ENCODE measurements around the gene BICRA. TPM values are rescaled to one million over a fixed set of nuclear protein-coding genes. Genes with fewer than 3 reads are reported as not detected.

BICRA gene
- total RNA-seq, 1 experiment from 2014 or later, result 23.1 TPM

- no peak for DNase-seq (ENCODE audit: low spot score)
- no peak overlapping the region for H3K27ac ChIP-seq (ENCODE audit: low read depth, low read length, poor library complexity, severe bottlenecking)
- H3K36me3 ChIP-seq (ENCODE audit: insufficient read depth, low read length, poor library complexity, severe bottlenecking), result peaks cover 7% of the 10 kb centered on the region
- no peaks in the 10 kb centered on the region for H3K27me3 ChIP-seq (replicated peaks; ENCODE audit: insufficient read depth, low read depth, low read length, poor library complexity)
- POLR2A ChIA-PET (ENCODE audit: low non-redundant PET), result no interaction called here
- H3K9me3 ChIP-seq (ENCODE audit: low read depth, low read length, poor library complexity, severe bottlenecking), result no peaks in the 10 kb centered on the region
- intact Hi-C loops (cut with micrococcal nuclease; ENCODE audit: unreplicated experiment), result no loop called here
- TF ChIP-seq EZH2 (IDR thresholded peaks at IDR 0.05; ENCODE audit: borderline replicate concordance, low read depth, low read length, poor library complexity, severe bottlenecking) (no peak), CTCF (conservative IDR thresholded peaks at IDR 0.05; ENCODE audit: low read depth, low read length) (no peak)
- no peaks in the 10 kb centered on the region for H3K4me1 ChIP-seq (ENCODE audit: insufficient read depth, low read length, poor library complexity, severe bottlenecking)
- no TSS peak for BruUV-seq (replicated peaks)
- CTCF ChIA-PET, result no interaction called here
- no peak overlapping the region for H3K4me3 ChIP-seq (ENCODE audit: low read depth, low read length, poor library complexity, severe bottlenecking)
These were observed 42.2 kb downstream of the BICRA start for GRCh38 chr19:47651132-47651531.

- BruUV-seq (replicated peaks), result no TSS peak
- no peak for DNase-seq (ENCODE audit: low spot score)
- intact Hi-C loops (cut with micrococcal nuclease; ENCODE audit: unreplicated experiment), result no loop called here
- no peak overlapping the region for H3K27ac ChIP-seq (ENCODE audit: low read depth, low read length, poor library complexity, severe bottlenecking)
- ChIA-PET CTCF (no interaction called here), POLR2A (ENCODE audit: low non-redundant PET) (no interaction called here)
- H3K4me3 ChIP-seq (ENCODE audit: low read depth, low read length, poor library complexity, severe bottlenecking), result no peak overlapping the region
- H3K4me1 ChIP-seq (ENCODE audit: insufficient read depth, low read length, poor library complexity, severe bottlenecking), result no peaks in the 10 kb centered on the region
- no peaks in the 10 kb centered on the region for H3K9me3 ChIP-seq (ENCODE audit: low read depth, low read length, poor library complexity, severe bottlenecking)
- peaks cover 3% of the 10 kb centered on the region for H3K36me3 ChIP-seq (ENCODE audit: insufficient read depth, low read length, poor library complexity, severe bottlenecking)
- TF ChIP-seq EZH2 (IDR thresholded peaks at IDR 0.05; ENCODE audit: borderline replicate concordance, low read depth, low read length, poor library complexity, severe bottlenecking) (no peak), CTCF (conservative IDR thresholded peaks at IDR 0.05; ENCODE audit: low read depth, low read length) (no peak)
- no peaks in the 10 kb centered on the region for H3K27me3 ChIP-seq (replicated peaks; ENCODE audit: insufficient read depth, low read depth, low read length, poor library complexity)
These were observed 42.8 kb downstream of the BICRA start for GRCh38 chr19:47651691-47652090.

GRCh38 chr19:47652285-47652684 lies 43.4 kb downstream of the BICRA start:
- no peaks in the 10 kb centered on the region for H3K9me3 ChIP-seq (ENCODE audit: low read depth, low read length, poor library complexity, severe bottlenecking)
- ChIA-PET POLR2A (ENCODE audit: low non-redundant PET) (no interaction called here), CTCF (no interaction called here)
- BruUV-seq (replicated peaks), result no TSS peak
- intact Hi-C loops (cut with micrococcal nuclease; ENCODE audit: unreplicated experiment), result no loop called here
- TF ChIP-seq CTCF (conservative IDR thresholded peaks at IDR 0.05; ENCODE audit: low read depth, low read length), result no peak
- TF ChIP-seq EZH2 (IDR thresholded peaks at IDR 0.05; ENCODE audit: borderline replicate concordance, low read depth, low read length, poor library complexity, severe bottlenecking), result no peak
- H3K4me1 ChIP-seq (ENCODE audit: insufficient read depth, low read length, poor library complexity, severe bottlenecking), result no peaks in the 10 kb centered on the region
- H3K4me3 ChIP-seq (ENCODE audit: low read depth, low read length, poor library complexity, severe bottlenecking), result no peak overlapping the region
- no peaks in the 10 kb centered on the region for H3K36me3 ChIP-seq (ENCODE audit: insufficient read depth, low read length, poor library complexity, severe bottlenecking)
- no peak overlapping the region for H3K27ac ChIP-seq (ENCODE audit: low read depth, low read length, poor library complexity, severe bottlenecking)
- no peaks in the 10 kb centered on the region for H3K27me3 ChIP-seq (replicated peaks; ENCODE audit: insufficient read depth, low read depth, low read length, poor library complexity)
- DNase-seq (ENCODE audit: low spot score), result no peak
